CD4-positive, alpha-beta T cell (primary cell): ENCODE data around the gene RETREG3. TPM values are rescaled to one million over a fixed set of nuclear protein-coding genes. Genes with fewer than 3 reads are reported as not detected.

Experiments used
- ATAC-seq: fragments of 200-7000 bp; cut with Tn5 transposase; one replicate; pipeline ENCODE4 v1.10.0; 2022; ENCODE audit warnings: mild to moderate bottlenecking; ENCODE audit not compliant: poor library complexity
- CTCF ChIA-PET: fragments of 350-600 bp; sonication (Branson Sonifier 250); formaldehyde crosslinking; loops from one replicate; lab custom pipeline; 2021; ENCODE audit warnings: antibody characterized with exemption, inconsistent platforms; lab: Charles Lee
- POLR2A ChIA-PET: fragments of 350-600 bp; sonication (Branson Sonifier 250); formaldehyde crosslinking; loops from one replicate; lab custom pipeline; 2021; ENCODE audit warnings: antibody characterized with exemption, inconsistent platforms; lab: Charles Lee
- DNase-seq, 14 experiments: peaks; one replicate each; pipeline ENCODE4 v3.0.0-alpha.2; 2013 to 2020; ENCODE audit warnings: mixed read lengths in 2 of 14
- H3K27ac ChIP-seq, 2 donors: one replicate each; pipeline versions ENCODE4 v1.5.1 to v1.7.0; 2013; ENCODE audit warnings: low read length in 2 of 2, low read depth in 1 of 2, mild to moderate bottlenecking in 1 of 2
- H3K27me3 ChIP-seq, 2 experiments: 1 replicate in 1 of 2; 2 replicates in 1 of 2; pipeline versions ENCODE4 v1.6.1 to v1.7.0; 2013; ENCODE audit warnings: low read length in 2 of 2, control low read depth in 1 of 2, mild to moderate bottlenecking in 1 of 2, moderate library complexity in 1 of 2; ENCODE audit not compliant: insufficient read depth in 2 of 2, control insufficient read depth in 1 of 2
- H3K36me3 ChIP-seq: one replicate; pipeline ENCODE4 v1.6.1; 2013; ENCODE audit warnings: low read length, control low read depth; ENCODE audit not compliant: insufficient read depth
- H3K4me1 ChIP-seq: one replicate; pipeline ENCODE4 v1.6.1; 2013; ENCODE audit warnings: low read length, control low read depth; ENCODE audit not compliant: insufficient read depth
- H3K4me3 ChIP-seq: one replicate; pipeline ENCODE4 v1.5.1; 2013; ENCODE audit warnings: mild to moderate bottlenecking, low read length, moderate library complexity
- H3K9me3 ChIP-seq, 2 experiments: 1 replicate in 1 of 2; 2 replicates in 1 of 2; pipeline versions ENCODE4 v1.6.1 to v1.7.0; 2013; ENCODE audit warnings: low read length in 2 of 2, mild to moderate bottlenecking in 2 of 2, control low read depth in 1 of 2, moderate library complexity in 1 of 2; ENCODE audit not compliant: control insufficient read depth in 1 of 2, insufficient read depth in 1 of 2
- H3K27ac Mint-ChIP-seq: one replicate; pipeline ENCODE4 v1.8.0; 2020; ENCODE audit warnings: mixed read lengths
- H3K27me3 Mint-ChIP-seq: one replicate; pipeline ENCODE4 v1.8.0; 2021; ENCODE audit warnings: mixed read lengths
- H3K36me3 Mint-ChIP-seq: one replicate; pipeline ENCODE4 v1.8.0; 2021; ENCODE audit warnings: low read depth, mixed read lengths
- H3K4me1 Mint-ChIP-seq: one replicate; pipeline ENCODE4 v1.8.0; 2021; ENCODE audit warnings: low read depth, mixed read lengths
- H3K4me3 Mint-ChIP-seq: one replicate; pipeline ENCODE4 v1.8.0; 2020; ENCODE audit warnings: mild to moderate bottlenecking, mixed read lengths
- H3K9me3 Mint-ChIP-seq: one replicate; pipeline ENCODE4 v1.8.0; 2020; ENCODE audit warnings: mixed read lengths
- CTCF ChIP-seq: fragments of 200-600 bp; IDR thresholded peaks from one replicate; pipeline ENCODE4 v1.8.0; 2022; ENCODE audit warnings: antibody characterized with exemption, mild to moderate bottlenecking
- intact Hi-C, 2 experiments: fragments of 100-400 bp; cut with DNase I in 1 of 2; cut with micrococcal nuclease in 1 of 2; formaldehyde crosslinking; loops; one replicate each; pipeline versions ENCODE4 v1.15.1 to v1.9.0; 2023 to 2025; cut with DNase I, micrococcal nuclease
- total RNA-seq, 174 experiments: library from RNA in 2 of 174; stranded (reverse) in 2 of 174; gene quantifications; one replicate each; pipeline ENCODE4 v1.2.3 and lab custom pipeline; 2021 to 2026

RETREG3 gene
- total RNA-seq, 2 experiments from 2014 or later = 46.7 to 48.7 TPM

DNA sequence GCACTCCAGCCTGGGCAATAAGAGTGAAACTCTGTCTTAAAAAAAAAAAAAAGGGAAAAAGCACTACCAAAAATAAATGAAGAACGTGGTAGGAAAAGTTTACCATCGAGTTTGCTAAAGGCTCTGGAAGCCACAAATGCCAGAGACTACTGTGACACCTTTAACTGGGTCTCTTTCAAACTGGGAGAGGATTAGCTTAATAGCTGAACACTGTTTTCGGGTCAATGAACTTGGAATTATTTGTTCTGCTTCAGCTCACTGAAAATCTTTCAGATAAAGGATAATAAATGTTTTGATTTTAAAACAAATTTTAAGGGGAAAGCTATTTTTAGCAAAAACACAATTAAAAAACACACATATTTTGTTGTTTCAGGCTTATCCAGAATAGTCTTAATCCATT lies 1.4 kb downstream of the RETREG3 start:
- ChIA-PET POLR2A (interaction anchor here (0.9 to 2.8 kb wide), 14 partner anchors 9 to 780 kb away, joined by 3 to 42 read pairs (median 6); partner anchors contain the start of genes BECN1, MLX, PLEKHH3 and PSMC3IP), CTCF (interaction anchor here (0.6 to 3.0 kb wide), 4 partner anchors 30 to 878 kb away, joined by 3 to 26 read pairs (median 4); partner anchors contain the start of genes PSMC3IP and RPL27)
- Mint-ChIP-seq H3K27me3 (no peaks in the 10 kb centered on the region), H3K4me3 (peak overlapping the region; percentile 100), H3K27ac (peak overlapping the region; percentile 97), H3K9me3 (no peaks in the 10 kb centered on the region), H3K36me3 (peaks cover 65% of the 10 kb centered on the region), H3K4me1 (peaks cover 65% of the 10 kb centered on the region)
- H3K36me3 ChIP-seq = peaks cover 24% of the 10 kb centered on the region
- H3K27ac ChIP-seq = peak overlapping the region in 1 of 2 donors; percentile 92
- TF ChIP-seq CTCF = no peak
- H3K4me1 ChIP-seq = peaks cover 47% of the 10 kb centered on the region
- H3K27me3 ChIP-seq = no peaks in the 10 kb centered on the region
- H3K9me3 ChIP-seq = no peaks in the 10 kb centered on the region
- ATAC-seq (no peak), DNase-seq (no peak)
- peak overlapping the region; percentile 100 for H3K4me3 ChIP-seq
- intact Hi-C loops = loop anchor here in 1 of 2 experiments (2.0 kb wide), 3 partner anchors 41 to 223 kb away; partner anchors contain the start of gene MLX

DNA sequence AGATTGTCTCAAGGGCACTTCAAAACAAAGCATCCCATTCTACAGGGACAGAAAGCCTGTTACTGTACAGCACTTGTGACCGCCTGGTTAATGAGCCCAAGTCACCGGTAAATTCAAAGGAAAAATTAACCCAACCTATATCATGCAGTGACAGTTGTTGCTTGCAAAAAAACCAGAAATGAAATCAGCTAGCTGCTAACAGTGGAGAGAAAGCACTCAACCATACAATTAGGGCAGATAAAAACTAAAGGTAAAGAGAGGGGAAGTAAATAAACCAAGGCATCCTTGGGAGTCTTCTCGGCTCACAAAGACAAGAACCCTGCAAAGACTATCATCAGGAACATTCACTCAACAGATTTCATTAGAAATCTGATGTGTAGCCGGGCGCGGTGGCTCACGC lies 5.9 kb downstream of the RETREG3 start:
- no peak for TF ChIP-seq CTCF
- H3K4me3 Mint-ChIP-seq = no peak overlapping the region
- peaks cover 71% of the 10 kb centered on the region for H3K36me3 Mint-ChIP-seq
- H3K27me3 ChIP-seq = no peaks in the 10 kb centered on the region
- H3K4me1 ChIP-seq = peaks cover 56% of the 10 kb centered on the region
- H3K27ac ChIP-seq = no peak overlapping the region
- CTCF ChIA-PET = no interaction called here
- H3K4me1 Mint-ChIP-seq = peaks cover 74% of the 10 kb centered on the region
- no peak overlapping the region for H3K27ac Mint-ChIP-seq
- no peaks in the 10 kb centered on the region for H3K9me3 ChIP-seq
- DNase-seq (no peak), ATAC-seq (no peak)
- intact Hi-C loops = no loop called here
- no peaks in the 10 kb centered on the region for H3K27me3 Mint-ChIP-seq
- no peak overlapping the region for H3K4me3 ChIP-seq
- H3K9me3 Mint-ChIP-seq = no peaks in the 10 kb centered on the region
- POLR2A ChIA-PET = no interaction called here
- H3K36me3 ChIP-seq = peaks cover 36% of the 10 kb centered on the region

DNA sequence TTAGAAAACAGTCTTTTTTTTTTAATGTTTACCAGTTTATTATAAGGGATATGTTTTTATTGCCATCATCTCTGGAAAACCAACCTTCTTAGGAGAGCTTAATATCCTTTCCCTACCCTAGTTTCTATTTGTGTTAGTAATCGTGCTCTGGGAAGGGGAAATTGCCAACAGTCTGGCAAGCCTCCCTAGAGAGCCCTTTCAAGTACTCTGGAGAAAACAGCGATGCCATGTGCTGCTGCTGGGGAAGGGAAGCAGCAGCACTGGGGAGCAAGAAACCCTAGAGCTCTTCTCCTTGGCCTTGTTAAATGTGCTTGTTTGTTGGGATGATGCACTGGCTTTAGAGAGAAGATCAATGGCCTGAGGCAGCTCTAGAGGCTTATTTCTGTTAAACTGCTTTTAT lies 10.3 kb downstream of the RETREG3 start:
- H3K27me3 ChIP-seq = no peaks in the 10 kb centered on the region
- Mint-ChIP-seq H3K27me3 (no peaks in the 10 kb centered on the region), H3K4me3 (no peak overlapping the region), H3K27ac (peak overlapping the region; percentile 9), H3K36me3 (peaks cover 56% of the 10 kb centered on the region), H3K9me3 (no peaks in the 10 kb centered on the region), H3K4me1 (peaks cover 41% of the 10 kb centered on the region)
- POLR2A ChIA-PET = interaction anchor here (1.8 kb wide), 1 partner anchor 10 kb away, joined by 10 read pairs; the partner anchor contains the start of genes RETREG3 and TUBG1
- peaks cover 29% of the 10 kb centered on the region for H3K4me1 ChIP-seq
- no peak for DNase-seq
- H3K4me3 ChIP-seq = no peak overlapping the region
- intact Hi-C loops = no loop called here
- ATAC-seq = no peak
- TF ChIP-seq CTCF = no peak
- CTCF ChIA-PET = interaction anchor here (0.6 to 0.9 kb wide), 3 partner anchors 20 to 184 kb away, joined by 3 read pairs; no protein-coding TSS in a partner anchor
- no peak overlapping the region for H3K27ac ChIP-seq
- H3K9me3 ChIP-seq = no peaks in the 10 kb centered on the region
- H3K36me3 ChIP-seq = peaks cover 41% of the 10 kb centered on the region
